ENCODE measurements around the gene PLXNA2. TPM values are rescaled to one million over a fixed set of nuclear protein-coding genes. Genes with fewer than 3 reads are reported as not detected.

The PLXNA2 gene
- total RNA-seq, 1 experiment from 2014 or later: 0.89 TPM

DNA sequence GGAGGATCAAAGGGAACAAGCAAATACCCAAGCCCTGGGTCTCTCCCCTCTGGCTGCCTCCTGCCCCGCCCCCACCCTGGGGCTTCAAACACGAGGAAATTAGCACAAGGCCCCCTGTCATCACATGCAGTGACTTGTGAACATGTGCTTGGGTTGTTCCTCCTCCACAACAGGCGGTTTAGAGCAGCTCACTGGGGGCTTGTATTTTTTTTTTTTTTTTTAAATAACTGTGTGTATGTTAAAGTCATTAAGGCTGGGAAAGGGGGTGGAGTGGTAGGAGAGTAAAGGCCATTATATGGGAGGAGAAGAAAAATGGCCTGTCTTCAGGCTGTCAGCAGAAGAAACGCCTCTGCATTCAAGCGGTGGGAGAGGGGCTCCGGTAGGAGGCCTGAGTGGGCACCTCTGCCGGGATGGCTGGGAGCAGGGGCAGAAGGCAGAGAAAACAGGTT, 64.2 kb downstream of the PLXNA2 start:
- no peaks in the 10 kb centered on the region for H4K20me1 ChIP-seq (ENCODE audit: insufficient read depth)
- no TSS peak for BruUV-seq (replicated peaks)
- H3K27ac ChIP-seq (ENCODE audit: low read depth, low read length): no peak overlapping the region
- no peaks in the 10 kb centered on the region for H3K9me3 ChIP-seq (ENCODE audit: control insufficient read depth in 1 of 2, insufficient read depth in 1 of 2, low read depth in 1 of 2, low read length in 2 of 2)
- H2AFZ ChIP-seq (ENCODE audit: low read depth, low read length, poor library complexity, severe bottlenecking): no peak overlapping the region
- no peak overlapping the region for H3K4me2 ChIP-seq (ENCODE audit: low read length)
- no peak for TF ChIP-seq TCF7L2 (IDR thresholded peaks at IDR 0.05; ENCODE audit: borderline replicate concordance, extremely low read depth, insufficient read depth, insufficient read length)
- TF ChIP-seq SP1 (IDR thresholded peaks at IDR 0.05; ENCODE audit: low read depth): no peak
- TF ChIP-seq POLR2A (IDR thresholded peaks at IDR 0.05; ENCODE audit: borderline replicate concordance, extremely low read depth, insufficient read depth, insufficient read length): no peak
- no peak for TF ChIP-seq SIN3A (IDR thresholded peaks at IDR 0.05; ENCODE audit: low read depth)
- TF ChIP-seq, protein P1, sequence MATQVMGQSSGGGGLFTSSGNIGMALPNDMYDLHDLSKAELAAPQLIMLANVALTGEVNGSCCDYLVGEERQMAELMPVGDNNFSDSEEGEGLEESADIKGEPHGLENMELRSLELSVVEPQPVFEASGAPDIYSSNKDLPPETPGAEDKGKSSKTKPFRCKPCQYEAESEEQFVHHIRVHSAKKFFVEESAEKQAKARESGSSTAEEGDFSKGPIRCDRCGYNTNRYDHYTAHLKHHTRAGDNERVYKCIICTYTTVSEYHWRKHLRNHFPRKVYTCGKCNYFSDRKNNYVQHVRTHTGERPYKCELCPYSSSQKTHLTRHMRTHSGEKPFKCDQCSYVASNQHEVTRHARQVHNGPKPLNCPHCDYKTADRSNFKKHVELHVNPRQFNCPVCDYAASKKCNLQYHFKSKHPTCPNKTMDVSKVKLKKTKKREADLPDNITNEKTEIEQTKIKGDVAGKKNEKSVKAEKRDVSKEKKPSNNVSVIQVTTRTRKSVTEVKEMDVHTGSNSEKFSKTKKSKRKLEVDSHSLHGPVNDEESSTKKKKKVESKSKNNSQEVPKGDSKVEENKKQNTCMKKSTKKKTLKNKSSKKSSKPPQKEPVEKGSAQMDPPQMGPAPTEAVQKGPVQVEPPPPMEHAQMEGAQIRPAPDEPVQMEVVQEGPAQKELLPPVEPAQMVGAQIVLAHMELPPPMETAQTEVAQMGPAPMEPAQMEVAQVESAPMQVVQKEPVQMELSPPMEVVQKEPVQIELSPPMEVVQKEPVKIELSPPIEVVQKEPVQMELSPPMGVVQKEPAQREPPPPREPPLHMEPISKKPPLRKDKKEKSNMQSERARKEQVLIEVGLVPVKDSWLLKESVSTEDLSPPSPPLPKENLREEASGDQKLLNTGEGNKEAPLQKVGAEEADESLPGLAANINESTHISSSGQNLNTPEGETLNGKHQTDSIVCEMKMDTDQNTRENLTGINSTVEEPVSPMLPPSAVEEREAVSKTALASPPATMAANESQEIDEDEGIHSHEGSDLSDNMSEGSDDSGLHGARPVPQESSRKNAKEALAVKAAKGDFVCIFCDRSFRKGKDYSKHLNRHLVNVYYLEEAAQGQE (IDR thresholded peaks at IDR 0.05; ENCODE audit: low read depth): no peak
- peaks cover 14 to 20% of the 10 kb centered on the region in 2 experiments for H3K4me1 ChIP-seq (ENCODE audit: control insufficient read depth in 1 of 2, insufficient read depth in 2 of 2, low read length in 2 of 2)
- ATAC-seq: no peak
- H3K36me3 ChIP-seq (ENCODE audit: control insufficient read depth in 1 of 2, insufficient read depth in 2 of 2, low read length in 2 of 2): no peaks in the 10 kb centered on the region
- H3K9me2 ChIP-seq (ENCODE audit: insufficient read depth): no peaks in the 10 kb centered on the region
- no peak for DNase-seq (ENCODE audit: low read depth, low spot score)
- 0 out of 2 replicates have a peak, but pooled peaks cover 8% of the 10 kb centered on the region for H3K27me3 ChIP-seq (ENCODE audit: insufficient read depth, low read length)
- no peak overlapping the region for H3K9ac ChIP-seq (ENCODE audit: low read length)
- no peaks in the 10 kb centered on the region for H3K79me2 ChIP-seq (ENCODE audit: insufficient read depth, low read length)
- CTCF ChIA-PET: interaction anchor here (1.5 kb wide), 1 partner anchor 65 kb away, joined by 3 read pairs; no protein-coding TSS in a partner anchor
- POLR2A ChIA-PET: no interaction called here
- RAD21 ChIA-PET (ENCODE audit: low non-redundant PET in 1 of 2, low total read pairs in 2 of 2, uncharacterized antibody in 2 of 2, unreplicated experiment in 2 of 2): interaction anchor here in 1 of 2 experiments (0.7 kb wide), 1 partner anchor 20 kb away, joined by 3 read pairs; no protein-coding TSS in a partner anchor
- intact Hi-C loops (cut with micrococcal nuclease): no loop called here
- H3K4me3 ChIP-seq (replicated peaks in 1 of 2; ENCODE audit: low read depth in 1 of 2, low read length in 2 of 2): no peak overlapping the region

Data from HCT116 (cell line).